ENCODE results near the gene FCF1.

FCF1 gene, protein sequence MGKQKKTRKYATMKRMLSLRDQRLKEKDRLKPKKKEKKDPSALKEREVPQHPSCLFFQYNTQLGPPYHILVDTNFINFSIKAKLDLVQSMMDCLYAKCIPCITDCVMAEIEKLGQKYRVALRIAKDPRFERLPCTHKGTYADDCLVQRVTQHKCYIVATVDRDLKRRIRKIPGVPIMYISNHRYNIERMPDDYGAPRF

DNA sequence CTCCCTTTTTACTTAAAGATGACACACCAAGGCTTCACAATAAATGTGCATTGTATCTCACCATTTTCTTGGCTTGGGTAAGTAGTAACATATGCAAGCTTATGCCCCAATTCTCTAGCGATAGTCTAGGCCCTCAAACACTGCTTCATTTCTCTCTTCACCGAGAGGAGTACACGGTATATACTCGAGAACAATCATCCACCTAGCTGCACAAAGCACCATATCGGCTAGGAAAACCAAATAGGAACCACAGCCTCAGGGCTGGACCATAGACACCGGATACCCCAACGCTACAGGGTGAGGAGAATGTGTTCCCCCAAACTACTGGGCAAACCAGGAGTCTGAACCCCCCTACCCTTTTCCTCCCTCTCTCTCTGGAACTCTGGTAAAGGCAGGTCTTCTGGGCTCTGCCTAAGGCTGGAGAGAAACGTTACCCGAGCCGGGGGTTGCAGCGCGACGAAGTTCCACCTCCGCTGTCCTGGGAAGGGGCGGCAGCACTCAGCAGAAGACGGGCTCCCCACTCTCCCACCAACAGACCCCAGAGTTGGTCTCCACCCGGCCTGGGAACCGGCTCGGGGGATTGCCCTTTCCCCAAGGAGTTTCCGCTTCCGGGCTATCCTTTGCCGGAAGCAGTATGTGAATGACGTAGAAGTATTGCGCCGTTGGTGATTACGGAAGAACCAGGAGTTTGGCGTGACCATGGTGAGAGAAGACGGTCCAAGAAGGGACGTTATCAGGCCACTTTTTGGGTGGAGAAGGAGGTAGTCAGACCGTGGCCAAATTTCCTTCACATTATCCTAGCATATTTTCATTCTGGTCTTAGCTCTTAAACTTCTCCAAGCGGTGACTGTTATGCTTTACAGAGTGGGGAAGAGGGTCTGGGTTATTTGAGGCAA lies at the start of gene FCF1, which contains the start of gene AREL1:
Gene FCF1, plus strand, starts transcription at position 646 of the 896 bp plus-strand sequence. Its CDS starts 54 bp downstream, at position 700.
Gene AREL1, minus strand, starts transcription at position 582 of the 896 bp plus-strand sequence. CDS start 27,465 bp downstream, outside the sequence.
- DNase-seq, result peak; percentile 82 to 89

GRCh38 chr14:74663884-74664283 lies 49.1 kb upstream of the FCF1 start:
- DNase-seq, result no peak

- no peak for DNase-seq
Observed at GRCh38 chr14:74664717-74665116, 48.2 kb upstream of the FCF1 start.

DNA sequence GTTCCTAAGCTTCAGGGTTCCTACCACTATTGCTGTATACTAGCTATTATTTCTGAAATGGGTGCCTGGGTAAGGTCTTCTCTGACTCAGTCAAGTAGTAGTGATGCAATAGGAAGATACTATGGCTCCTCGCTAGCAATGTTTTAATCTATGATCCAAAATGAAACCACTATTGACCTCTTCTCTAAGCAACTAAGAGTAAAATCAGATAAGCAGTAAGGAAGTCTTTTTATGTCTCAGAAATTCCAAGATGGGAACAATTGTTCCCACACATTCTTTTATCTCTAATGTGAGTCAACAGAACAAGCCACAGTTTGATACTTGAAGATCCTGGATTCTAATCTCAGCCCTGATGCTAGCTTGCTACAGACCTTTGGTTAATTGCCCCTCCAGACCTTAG lies 45.2 kb upstream of the FCF1 start:
- DNase-seq, result no peak

GRCh38 chr14:74669256-74669655 lies 43.7 kb upstream of the FCF1 start:
- DNase-seq, result no peak

DNA sequence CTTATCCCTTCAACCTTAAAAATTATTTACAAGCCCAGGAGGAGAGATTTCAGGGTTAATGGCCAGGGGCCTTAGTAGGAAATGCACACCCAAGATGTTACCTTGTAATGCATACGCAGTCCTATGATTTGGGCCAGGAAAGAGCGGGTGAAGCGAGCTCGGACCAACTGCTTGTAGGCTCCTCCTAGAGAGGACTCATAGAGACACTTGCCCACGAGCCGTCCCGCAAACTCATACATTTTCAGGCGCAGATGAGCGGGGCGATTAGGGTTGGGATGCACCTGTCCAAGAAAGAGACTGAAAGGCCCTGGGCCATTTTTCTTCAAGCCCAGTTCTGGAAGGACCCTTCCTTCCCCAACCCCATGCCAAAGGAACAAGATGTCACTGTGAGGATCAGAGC lies 43.1 kb upstream of the FCF1 start:
- DNase-seq, result no peak

GRCh38 chr14:74670726-74671411 lies 42.1 kb upstream of the FCF1 start:
- no peak for DNase-seq

GRCh38 chr14:74671789-74672188 lies 41.2 kb upstream of the FCF1 start:
- DNase-seq, result no peak

- DNase-seq, result no peak
Observed at GRCh38 chr14:74673768-74674167, 39.2 kb upstream of the FCF1 start.

DNA sequence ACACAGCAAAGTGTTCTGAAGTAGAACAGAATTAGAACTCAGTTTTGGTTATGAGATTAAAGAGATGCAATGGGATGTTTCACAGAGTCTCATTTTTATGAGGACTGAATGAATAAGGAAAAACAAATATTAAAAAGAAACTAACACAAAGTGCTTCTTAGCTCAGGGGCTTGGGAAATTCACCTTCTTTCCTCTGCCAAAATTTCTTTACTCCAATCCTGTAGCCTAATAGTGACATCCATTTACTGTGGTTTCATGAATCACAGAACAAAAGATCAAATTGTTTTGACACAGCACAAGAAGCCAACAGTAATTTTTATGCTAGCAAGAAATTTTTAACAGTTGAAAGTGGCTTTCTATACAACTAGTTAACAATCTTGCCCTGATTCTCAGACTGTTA lies 37.7 kb upstream of the FCF1 start:
- no peak for DNase-seq

DNA sequence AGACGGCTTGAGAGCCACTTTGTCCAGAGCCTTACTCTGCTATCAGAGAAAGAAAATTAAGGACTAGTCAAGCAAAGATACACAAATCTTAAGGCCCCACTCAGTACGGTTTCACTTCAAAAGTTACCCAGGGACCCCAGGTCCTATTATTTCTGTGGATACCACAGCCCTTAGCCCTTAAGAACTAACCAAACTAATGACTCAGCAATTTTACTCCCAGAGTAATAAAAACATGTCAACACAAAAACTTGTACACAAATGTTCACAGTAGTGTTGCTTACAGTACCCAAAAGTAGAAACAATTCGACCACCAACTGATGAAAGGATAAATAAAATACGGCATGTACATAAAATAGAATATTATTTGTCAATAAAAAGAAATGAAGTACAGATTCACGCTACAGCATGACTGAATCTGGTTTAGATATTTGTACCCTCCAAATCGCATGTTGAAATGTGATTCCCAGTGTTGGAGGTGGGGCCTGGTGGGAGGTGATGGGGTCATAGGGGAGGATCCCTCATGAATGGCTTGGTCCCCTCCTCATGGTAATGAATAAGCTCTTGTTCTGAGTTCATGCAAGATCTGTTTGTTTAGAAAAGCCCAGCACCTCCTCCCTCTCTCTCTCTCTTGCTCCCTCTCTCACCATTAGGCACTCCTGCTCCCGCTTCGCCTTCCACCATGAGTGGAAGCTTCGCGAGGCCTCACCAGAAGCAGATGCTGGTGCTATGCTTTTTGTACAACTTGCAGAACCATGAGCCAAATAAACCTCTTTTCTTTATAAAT lies 30.6 kb upstream of the FCF1 start:
- DNase-seq, result no peak

DNA sequence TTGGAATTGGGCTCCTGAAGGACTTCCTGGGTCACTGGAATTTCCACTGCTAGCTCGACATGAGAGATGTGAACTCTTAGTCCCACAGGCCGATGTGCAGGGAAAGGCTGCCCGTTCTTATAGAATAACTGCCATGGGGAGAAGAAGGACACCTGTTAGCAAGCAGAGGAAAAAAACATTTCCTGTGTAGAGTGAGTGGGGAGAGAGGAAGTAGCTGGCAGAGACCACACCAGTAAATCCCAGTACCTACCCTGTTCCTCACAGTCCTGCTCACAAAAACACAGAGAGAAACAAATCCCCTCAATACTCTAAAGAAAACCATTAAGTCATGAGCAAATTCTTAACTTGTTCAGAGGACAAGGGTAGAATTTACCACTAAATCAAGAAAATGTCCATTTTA lies 29.5 kb upstream of the FCF1 start:
- no peak for DNase-seq

DNA sequence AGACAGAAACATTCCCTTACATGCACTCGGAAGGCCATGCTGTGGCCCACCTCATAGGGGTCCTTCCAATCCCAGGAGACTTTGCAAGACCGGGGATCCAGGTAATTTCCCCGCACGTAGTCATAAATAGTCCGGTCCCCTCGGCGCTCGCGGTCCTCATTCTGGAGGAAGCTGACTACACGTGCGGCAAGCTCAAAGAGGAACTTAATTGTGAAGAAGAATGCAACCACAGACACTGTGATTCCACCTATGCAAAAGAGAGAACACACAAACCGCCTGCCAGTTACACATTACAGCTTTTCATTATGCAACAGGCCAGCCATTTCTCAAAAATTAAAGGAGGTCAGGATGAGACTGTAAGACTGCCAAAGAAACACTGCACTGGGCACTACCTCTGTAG lies 28.5 kb upstream of the FCF1 start:
- DNase-seq, result peak; percentile 4 to 30

- DNase-seq, result no peak
Observed at GRCh38 chr14:74685056-74685455, 27.9 kb upstream of the FCF1 start.

GRCh38 chr14:74685921-74686678 lies 26.8 kb upstream of the FCF1 start:
- no peak for DNase-seq

- DNase-seq, result no peak
Observed at GRCh38 chr14:74691456-74691855, 21.5 kb upstream of the FCF1 start.

DNA sequence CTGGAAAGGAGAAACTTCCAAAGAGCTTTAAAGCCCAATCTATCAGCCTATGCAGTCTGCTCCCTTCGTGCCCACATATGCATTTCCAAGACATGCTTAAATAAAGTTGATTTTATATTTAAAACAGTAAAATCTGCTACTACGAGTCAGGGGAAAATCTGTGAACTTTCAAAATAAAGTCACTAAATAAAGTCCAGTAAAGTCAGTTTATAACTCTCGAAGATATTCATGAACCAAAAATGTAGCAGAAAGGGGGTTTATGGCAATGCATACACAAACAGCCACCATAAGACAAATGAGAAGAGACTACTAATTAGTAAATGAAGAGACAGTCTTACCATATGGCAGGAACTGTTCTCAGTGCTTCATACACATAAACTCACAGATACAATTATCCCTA lies 19.8 kb upstream of the FCF1 start:
- no peak for DNase-seq

- DNase-seq, result no peak
Observed at GRCh38 chr14:74695406-74695805, 17.5 kb upstream of the FCF1 start.

- DNase-seq, result no peak
Observed at GRCh38 chr14:74697011-74697410, 15.9 kb upstream of the FCF1 start.

DNA sequence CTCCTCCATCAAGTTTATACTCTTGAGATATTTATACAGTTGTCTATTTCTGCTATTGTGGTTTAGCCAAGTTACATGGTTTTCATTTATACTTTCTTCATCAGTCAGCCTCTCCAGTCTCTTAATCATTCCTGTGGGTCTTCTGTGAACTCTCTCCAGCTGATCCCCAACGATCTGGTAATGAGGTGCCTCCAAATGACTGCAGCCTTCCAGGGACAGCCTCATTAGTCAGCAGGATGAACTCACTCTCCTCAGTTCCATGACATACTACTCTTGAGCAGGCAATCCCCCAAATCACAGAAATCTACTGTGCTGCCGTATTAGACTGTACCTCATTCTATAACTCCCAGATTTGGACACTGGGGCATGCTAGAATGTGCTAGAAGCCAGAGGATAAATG lies 15.4 kb upstream of the FCF1 start:
- DNase-seq, result no peak

DNA sequence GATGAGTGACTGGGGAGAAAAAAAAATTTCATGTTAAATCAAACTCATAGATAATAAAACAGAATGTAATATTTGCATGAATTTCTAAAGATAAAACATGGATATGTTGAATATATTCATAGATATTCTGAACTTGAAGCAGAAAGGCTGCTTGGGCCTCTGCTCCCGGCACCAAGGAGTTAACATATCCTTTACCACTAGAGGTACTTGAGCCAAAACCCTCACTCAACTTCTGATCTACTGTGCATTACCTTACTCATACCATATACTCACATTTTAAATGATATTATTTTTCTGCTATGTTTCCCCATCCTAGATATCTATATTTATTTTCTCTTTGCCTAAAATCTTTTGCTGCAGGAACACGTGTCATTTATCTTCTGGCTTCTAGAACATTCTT lies 15.0 kb upstream of the FCF1 start:
- DNase-seq, result no peak

DNA sequence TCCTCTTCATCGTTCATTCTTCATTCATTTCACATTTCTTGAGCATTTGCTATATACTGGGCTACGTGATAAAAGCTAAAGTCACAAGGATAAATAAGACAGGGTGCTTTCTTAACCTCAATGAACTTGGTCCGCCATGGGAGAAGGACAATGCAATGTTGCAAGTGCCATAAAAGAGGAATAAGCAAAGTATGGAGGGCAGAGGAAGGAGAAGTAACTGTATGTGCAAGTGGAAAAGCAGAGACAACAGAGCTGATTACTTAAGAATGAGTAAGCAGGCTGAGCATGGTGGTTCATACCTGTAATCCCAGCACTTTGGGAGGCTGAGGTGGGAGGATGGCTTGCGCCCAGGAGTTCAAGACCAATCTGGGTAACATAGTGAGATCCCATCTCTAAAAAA lies 14.5 kb upstream of the FCF1 start:
- no peak for DNase-seq

All from CD4-positive, alpha-beta T cell treated with Interferon alpha-2 for 1 hour (primary cell).